A549 (cell line): ENCODE data around the gene C8B. TPM values are rescaled to one million over a fixed set of nuclear protein-coding genes. Genes with fewer than 3 reads are reported as not detected.

ENCODE experiments used
- ATAC-seq, 2 experiments: fragments of 200-7000 bp in 1 of 2; fragments of >200 bp in 1 of 2; cut with Nextera tagmentation in 1 of 2; cut with Tn5 transposase in 1 of 2; 3 replicates each; pipeline versions ENCODE4 v1.8.0 to v1.9.1; 2018 to 2020; ENCODE audit warnings: mild to moderate bottlenecking in 1 of 2, moderate library complexity in 1 of 2
- CTCF ChIA-PET: fragments of 300-600 bp; sonication (Branson Sonifier 250); formaldehyde crosslinking; extraction: SDS; loops from one replicate; lab custom pipeline; 2021; ENCODE audit warnings: antibody characterized with exemption, inconsistent platforms; lab: Yijun Ruan, JAX
- POLR2A ChIA-PET: fragments of 350-600 bp; formaldehyde crosslinking; extraction: SDS; loops from one replicate; lab custom pipeline; 2021; ENCODE audit warnings: antibody characterized with exemption, inconsistent platforms; lab: Yijun Ruan, JAX
- DNase-seq, 2 experiments: peaks; one replicate each; pipeline versions ENCODE4 v3.0.0 to v3.0.0-alpha.2; 2011 to 2016; ENCODE audit warnings: low read depth in 1 of 2, low spot score in 1 of 2
- FAIRE-seq: peaks from 2 replicates; lab custom pipeline; 2011; peaks lifted over from hg19 to GRCh38; lab: Jason Lieb, UNC
- H3K27ac ChIP-seq, 2 experiments: fragments of >200 bp; sonication (Bioruptor Twin); formaldehyde crosslinking; 3 replicates each; pipeline ENCODE4 v1.5.1; 2016 to 2017
- H3K4me1 ChIP-seq: fragments of >200 bp; sonication (Bioruptor Twin); formaldehyde crosslinking; 3 replicates; pipeline ENCODE4 v1.6.1; 2016
- H3K4me2 ChIP-seq: fragments of >200 bp; sonication (Bioruptor Twin); formaldehyde crosslinking; 3 replicates; pipeline ENCODE4 v1.6.1; 2016
- H3K4me3 ChIP-seq: fragments of >200 bp; sonication (Bioruptor Twin); formaldehyde crosslinking; 3 replicates; pipeline ENCODE4 v1.5.1; 2016
- H3K9me3 ChIP-seq: fragments of >200 bp; sonication (Bioruptor Twin); formaldehyde crosslinking; 3 replicates; pipeline ENCODE4 v1.6.1; 2016
- CEBPB ChIP-seq, 2 experiments: fragments of >200 bp in 1 of 2; sonication (Bioruptor Twin) in 1 of 2; formaldehyde crosslinking in 1 of 2; IDR thresholded peaks; 2 replicates each; pipeline ENCODE4 v1.6.1; 2012 to 2016
- CHD2 ChIP-seq: fragments of 150-350 bp; IDR thresholded peaks from 2 replicates; pipeline ENCODE4 v1.6.1; 2014; ENCODE audit warnings: low read length; ENCODE audit not compliant: partially characterized antibody
- CHD4 ChIP-seq: fragments of 200-600 bp; sonication (generic); IDR thresholded peaks from 2 replicates; pipeline ENCODE4 v1.6.1; 2016; ENCODE audit warnings: antibody characterized with exemption, mild to moderate bottlenecking, borderline replicate concordance
- EP300 ChIP-seq, 2 experiments: fragments of >200 bp; sonication (Bioruptor Twin); formaldehyde crosslinking; IDR thresholded peaks; 2 replicates in 1 of 2; 3 replicates in 1 of 2; pipeline ENCODE4 v1.6.1; 2016 to 2017
- ESRRA ChIP-seq: fragments of 150-350 bp; IDR thresholded peaks from 2 replicates; pipeline ENCODE4 v1.6.1; 2014; ENCODE audit warnings: mild to moderate bottlenecking, low read length, borderline replicate concordance
- FOSB ChIP-seq: fragments of 250-450 bp; sonication (Bioruptor Pico); IDR thresholded peaks from 2 replicates; pipeline ENCODE4 v1.5.0; 2020; ENCODE audit warnings: mild to moderate bottlenecking, moderate library complexity
- FOXS1 ChIP-seq: fragments of 250-450 bp; sonication (Bioruptor Pico); IDR thresholded peaks from 2 replicates; pipeline ENCODE4 v1.5.0; 2020; ENCODE audit warnings: mild to moderate bottlenecking, moderate library complexity
- HOXA7 ChIP-seq: fragments of 250-450 bp; sonication (Bioruptor Pico); IDR thresholded peaks from 2 replicates; pipeline ENCODE4 v1.5.0; 2020; ENCODE audit warnings: mild to moderate bottlenecking, moderate library complexity
- HOXB5 ChIP-seq: fragments of 250-450 bp; sonication (Bioruptor Pico); IDR thresholded peaks from 2 replicates; pipeline ENCODE4 v1.5.0; 2020; ENCODE audit warnings: mild to moderate bottlenecking, moderate library complexity
- KDM1A ChIP-seq: fragments of 200-600 bp; sonication (generic); IDR thresholded peaks from 2 replicates; pipeline ENCODE4 v1.6.1; 2016; ENCODE audit warnings: low read depth, mild to moderate bottlenecking
- MAZ ChIP-seq: fragments of 150-350 bp; IDR thresholded peaks from 2 replicates; pipeline ENCODE4 v1.6.1; 2014; ENCODE audit warnings: antibody characterized with exemption, low read depth, low read length, borderline replicate concordance
- MYC ChIP-seq: IDR thresholded peaks from 2 replicates; pipeline ENCODE4 v1.6.1; 2012; ENCODE audit warnings: mild to moderate bottlenecking, inconsistent platforms, low read length, improper control_type of control experiment, borderline replicate concordance
- NFE2L2 ChIP-seq: fragments of 150-350 bp; conservative IDR thresholded peaks from 2 replicates; pipeline ENCODE4 v1.6.1; 2014; ENCODE audit warnings: low read length
- PHF8 ChIP-seq: fragments of 200-600 bp; sonication (generic); IDR thresholded peaks from 2 replicates; pipeline ENCODE4 v1.6.1; 2016; ENCODE audit warnings: low read depth, mild to moderate bottlenecking, antibody characterized with exemption, moderate library complexity, borderline replicate concordance
- POLR2AphosphoS2 ChIP-seq: conservative IDR thresholded peaks from 2 replicates; pipeline ENCODE4 v1.6.1; 2012; ENCODE audit warnings: low read length, improper control_type of control experiment, inconsistent platforms
- RAD21 ChIP-seq, 2 experiments: fragments of >200 bp in 1 of 2; sonication (Bioruptor Twin) in 1 of 2; formaldehyde crosslinking in 1 of 2; IDR thresholded peaks in 1 of 2; conservative IDR thresholded peaks in 1 of 2; 2 replicates in 1 of 2; 3 replicates in 1 of 2; pipeline ENCODE4 v1.6.1; 2012 to 2018; ENCODE audit warnings: inconsistent platforms in 1 of 2
- SREBF2 ChIP-seq: fragments of 450-650 bp; IDR thresholded peaks from 2 replicates; pipeline ENCODE4 v1.6.1; 2014; ENCODE audit warnings: mild to moderate bottlenecking, moderate library complexity
- WGBS: methylation state at CpG from one replicate; pipeline ENCODE4 v1.1.6; 2017; ENCODE audit errors: missing lambda C conversion rate; 5-methylcytosine and 5-hydroxymethylcytosine counted together
- polyA minus RNA-seq: library from RNA; depleted of rRNA, polyadenylated mRNA; stranded (reverse); fragments of >200 nt; gene quantifications from 2 replicates; pipeline ENCODE4 v1.2.3, GENCODE V29; 2011; rRNA and poly(A)+ RNA removed
- polyA plus RNA-seq, 4 experiments: library from polyadenylated mRNA; depleted of rRNA in 3 of 4; stranded (reverse); fragments of >200 nt; fragmentation: RNase III in 1 of 4; extraction: RNeasy Plus Mini Kit Qiagen cat#74134 plus additional on column Dnase treatment in 1 of 4; gene quantifications; 2 replicates in 3 of 4; 3 replicates in 1 of 4; pipeline ENCODE4 v1.2.3, GENCODE V29; 2011 to 2017
- TF ChIP-seq, protein P1 (sequence below): fragments of >200 bp; sonication (Bioruptor Twin); formaldehyde crosslinking; IDR thresholded peaks from 3 replicates; pipeline ENCODE4 v1.6.1; 2016
- TF ChIP-seq, protein P2 (sequence below): IDR thresholded peaks from 2 replicates; pipeline ENCODE4 v1.6.1; 2012
- TF ChIP-seq, protein P3 (sequence below): fragments of 450-650 bp; IDR thresholded peaks from 2 replicates; pipeline ENCODE4 v1.6.1; 2014; ENCODE audit warnings: antibody characterized with exemption
- TF ChIP-seq, protein P4 (sequence below): IDR thresholded peaks from 2 replicates; pipeline ENCODE4 v1.6.1; 2012

The C8B gene
- polyA plus RNA-seq (2011; rRNA removed): not detected in 2 replicates
- polyA plus RNA-seq (2012; cell fraction: cytosol; rRNA removed): not detected in 2 replicates
- not detected in 2 replicates for polyA plus RNA-seq (2012; cell fraction: nucleus; rRNA removed)
- not detected in 3 replicates for polyA plus RNA-seq (2017; fragmentation: RNase III; extraction: RNeasy Plus Mini Kit Qiagen cat#74134 plus additional on column Dnase treatment)
- polyA minus RNA-seq: not detected in 2 replicates

DNA sequence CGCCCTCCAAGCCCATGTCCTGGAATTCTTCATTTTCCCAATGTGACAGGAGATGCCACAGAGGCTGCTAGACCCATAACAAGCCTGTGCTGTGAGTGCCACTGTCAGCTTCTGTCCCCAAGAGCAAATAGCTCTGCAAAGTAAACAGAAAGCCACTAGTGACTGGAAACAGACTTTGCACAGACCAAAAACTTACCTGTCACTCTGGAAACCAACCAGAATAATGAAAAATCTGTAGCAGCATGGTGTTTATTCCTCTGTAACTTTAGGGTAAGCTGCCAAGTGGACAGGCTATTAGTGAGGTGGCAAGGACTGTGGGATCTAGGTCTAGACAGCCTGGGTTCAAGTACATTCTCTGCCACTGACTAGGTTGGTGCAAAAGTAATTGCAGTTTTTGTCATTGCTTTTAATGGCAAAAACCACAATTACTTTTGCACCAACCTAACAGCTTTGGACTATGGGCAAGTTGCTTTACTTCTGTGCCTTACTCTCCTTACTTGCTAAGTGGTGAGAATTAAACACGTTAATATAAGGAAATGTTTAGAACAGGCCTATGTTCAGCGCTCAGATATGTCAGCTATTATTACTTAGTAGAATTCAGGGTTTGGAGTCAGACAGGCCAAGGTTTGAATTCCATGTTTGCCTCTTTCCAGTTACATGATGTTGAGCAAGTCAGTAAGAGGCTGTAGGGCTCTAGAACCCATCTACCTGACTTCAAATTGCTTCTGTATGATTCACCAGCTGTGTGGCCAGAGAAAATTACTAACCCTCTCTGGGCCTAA lies at the start of gene C8B:
Gene C8B (minus strand): TSS at position 100 of the 782 bp plus-strand sequence. CDS start 67 bp downstream, at position 33.
- no peak within 1 kb of the TSS for H3K4me3 ChIP-seq
- DNase-seq: no peak
- no peaks in the 10 kb centered on the region for H3K9me3 ChIP-seq
- POLR2A ChIA-PET: no interaction called here
- no peak for ATAC-seq
- no peak within 1 kb of the TSS for H3K27ac ChIP-seq
- TF ChIP-seq HOXB5 (no peak), SREBF2 (no peak), CEBPB (IDR thresholded peaks at IDR 0.05) (no peak), KDM1A (no peak), POLR2AphosphoS2 (no peak), FOSB (CRISPR knock-in tag) (no peak), CHD4 (no peak), RAD21 (conservative IDR thresholded peaks at IDR 0.05 in 1 of 2, IDR thresholded peaks at IDR 0.05 in 1 of 2) (no peak), HOXA7 (CRISPR knock-in tag) (no peak), MYC (no peak), FOXS1 (CRISPR knock-in tag) (no peak), ESRRA (no peak)
- TF ChIP-seq, protein P1, sequence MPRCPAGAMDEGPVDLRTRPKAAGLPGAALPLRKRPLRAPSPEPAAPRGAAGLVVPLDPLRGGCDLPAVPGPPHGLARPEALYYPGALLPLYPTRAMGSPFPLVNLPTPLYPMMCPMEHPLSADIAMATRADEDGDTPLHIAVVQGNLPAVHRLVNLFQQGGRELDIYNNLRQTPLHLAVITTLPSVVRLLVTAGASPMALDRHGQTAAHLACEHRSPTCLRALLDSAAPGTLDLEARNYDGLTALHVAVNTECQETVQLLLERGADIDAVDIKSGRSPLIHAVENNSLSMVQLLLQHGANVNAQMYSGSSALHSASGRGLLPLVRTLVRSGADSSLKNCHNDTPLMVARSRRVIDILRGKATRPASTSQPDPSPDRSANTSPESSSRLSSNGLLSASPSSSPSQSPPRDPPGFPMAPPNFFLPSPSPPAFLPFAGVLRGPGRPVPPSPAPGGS: no peak
- TF ChIP-seq, protein P2, sequence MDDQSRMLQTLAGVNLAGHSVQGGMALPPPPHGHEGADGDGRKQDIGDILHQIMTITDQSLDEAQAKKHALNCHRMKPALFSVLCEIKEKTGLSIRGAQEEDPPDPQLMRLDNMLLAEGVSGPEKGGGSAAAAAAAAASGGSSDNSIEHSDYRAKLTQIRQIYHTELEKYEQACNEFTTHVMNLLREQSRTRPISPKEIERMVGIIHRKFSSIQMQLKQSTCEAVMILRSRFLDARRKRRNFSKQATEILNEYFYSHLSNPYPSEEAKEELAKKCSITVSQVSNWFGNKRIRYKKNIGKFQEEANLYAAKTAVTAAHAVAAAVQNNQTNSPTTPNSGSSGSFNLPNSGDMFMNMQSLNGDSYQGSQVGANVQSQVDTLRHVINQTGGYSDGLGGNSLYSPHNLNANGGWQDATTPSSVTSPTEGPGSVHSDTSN: no peak
- TF ChIP-seq, protein P3, sequence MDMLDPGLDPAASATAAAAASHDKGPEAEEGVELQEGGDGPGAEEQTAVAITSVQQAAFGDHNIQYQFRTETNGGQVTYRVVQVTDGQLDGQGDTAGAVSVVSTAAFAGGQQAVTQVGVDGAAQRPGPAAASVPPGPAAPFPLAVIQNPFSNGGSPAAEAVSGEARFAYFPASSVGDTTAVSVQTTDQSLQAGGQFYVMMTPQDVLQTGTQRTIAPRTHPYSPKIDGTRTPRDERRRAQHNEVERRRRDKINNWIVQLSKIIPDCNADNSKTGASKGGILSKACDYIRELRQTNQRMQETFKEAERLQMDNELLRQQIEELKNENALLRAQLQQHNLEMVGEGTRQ: no peak
- TF ChIP-seq, all 56 proteins: peak for 0
- Histone ChIP-seq H3K4me2 (no peak within 1 kb of the TSS), H3K4me1 (no peaks in the 10 kb centered on the region)
- CTCF ChIA-PET: interaction anchor here (1.0 kb wide), 1 partner anchor 181 kb away, joined by 3 read pairs; no protein-coding TSS in a partner anchor
- no peak for FAIRE-seq
- WGBS: 38% methylated on average over 3 of the region's 3 CpGs

DNA sequence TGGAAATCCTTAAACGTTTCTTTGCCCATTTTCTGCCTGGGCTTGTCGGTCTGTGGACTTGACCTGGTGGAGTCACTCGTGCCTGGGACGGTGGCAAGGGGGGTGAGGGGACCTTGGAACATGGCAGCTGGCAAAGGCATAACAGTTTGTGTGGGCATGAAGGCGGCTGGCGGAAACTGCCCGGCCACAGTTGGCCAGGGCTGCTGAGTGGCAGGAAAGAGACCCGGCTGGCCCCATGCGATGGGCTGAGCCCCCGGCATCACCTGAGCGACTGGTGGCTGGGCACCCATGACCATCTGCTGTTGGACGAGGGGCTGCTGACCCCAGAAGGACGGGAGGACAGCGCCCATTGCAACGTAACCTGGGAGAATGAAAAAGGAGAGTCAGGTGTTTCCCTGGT lies 49.3 kb upstream of the C8B start:
- H3K27ac ChIP-seq: no peak overlapping the region
- FAIRE-seq (no peak), DNase-seq (no peak), ATAC-seq (no peak)
- TF ChIP-seq NFE2L2 (no peak), MAZ (no peak), EP300 (IDR thresholded peaks at IDR 0.05) (no peak), CHD2 (no peak), PHF8 (no peak)
- TF ChIP-seq, protein P4, sequence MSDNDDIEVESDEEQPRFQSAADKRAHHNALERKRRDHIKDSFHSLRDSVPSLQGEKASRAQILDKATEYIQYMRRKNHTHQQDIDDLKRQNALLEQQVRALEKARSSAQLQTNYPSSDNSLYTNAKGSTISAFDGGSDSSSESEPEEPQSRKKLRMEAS: no peak
- CTCF ChIA-PET: no interaction called here
- no peaks in the 10 kb centered on the region for H3K9me3 ChIP-seq
- POLR2A ChIA-PET: no interaction called here
- H3K4me3 ChIP-seq: no peak overlapping the region
- 35% methylated on average over 13 of the region's 15 CpGs for WGBS
- H3K4me1 ChIP-seq: no peaks in the 10 kb centered on the region
- H3K4me2 ChIP-seq: no peak overlapping the region
